Retinal pigment epithelial cell (primary cell): ENCODE results near the gene OSGEP.

Experiments
- DNase-seq: peaks from one replicate; pipeline ENCODE4 v3.0.0-alpha.2; 2010; ENCODE audit warnings: low read depth
- H3K4me3 ChIP-seq: 2 replicates; pipeline ENCODE4 v1.5.1; 2011; ENCODE audit warnings: mild to moderate bottlenecking, low read length, control low read depth, moderate library complexity
- CTCF ChIP-seq: conservative IDR thresholded peaks from 2 replicates; pipeline ENCODE4 v1.5.1; 2011; ENCODE audit warnings: low read depth, low read length, control low read depth, inconsistent platforms

OSGEP gene

GRCh38 chr14:20454516-20455354 lies at the start of gene OSGEP, which contains the start of gene APEX1:
OSGEP (minus strand) TSS chr14:20454812; CDS start chr14:20454683, 129 bp downstream.
APEX1 (plus strand) TSS chr14:20455226; CDS start chr14:20455646, 420 bp downstream.
- DNase-seq: peak; percentile 97
- TF ChIP-seq CTCF: no peak
- H3K4me3 ChIP-seq: peak within 1 kb of the TSS; percentile 92

GRCh38 chr14:20503898-20504297 lies 49.3 kb upstream of the OSGEP start:
- no peak for TF ChIP-seq CTCF
- no peak overlapping the region for H3K4me3 ChIP-seq
- no peak for DNase-seq

GRCh38 chr14:20501346-20501745 lies 46.7 kb upstream of the OSGEP start:
- TF ChIP-seq CTCF: no peak
- H3K4me3 ChIP-seq: no peak overlapping the region
- DNase-seq: no peak

GRCh38 chr14:20499881-20500280 lies 45.3 kb upstream of the OSGEP start:
- no peak for DNase-seq
- no peak for TF ChIP-seq CTCF
- H3K4me3 ChIP-seq: no peak overlapping the region

GRCh38 chr14:20499108-20499507 lies 44.5 kb upstream of the OSGEP start:
- no peak for DNase-seq

GRCh38 chr14:20498622-20499021 lies 44.0 kb upstream of the OSGEP start:
- no peak overlapping the region for H3K4me3 ChIP-seq
- DNase-seq: no peak
- no peak for TF ChIP-seq CTCF

More at GRCh38 chr14:20499108-20499507, 44.5 kb upstream of the OSGEP start:
- H3K4me3 ChIP-seq: no peak overlapping the region
- no peak for TF ChIP-seq CTCF
